ENCODE results near the gene RANBP1.

RANBP1 gene

DNA sequence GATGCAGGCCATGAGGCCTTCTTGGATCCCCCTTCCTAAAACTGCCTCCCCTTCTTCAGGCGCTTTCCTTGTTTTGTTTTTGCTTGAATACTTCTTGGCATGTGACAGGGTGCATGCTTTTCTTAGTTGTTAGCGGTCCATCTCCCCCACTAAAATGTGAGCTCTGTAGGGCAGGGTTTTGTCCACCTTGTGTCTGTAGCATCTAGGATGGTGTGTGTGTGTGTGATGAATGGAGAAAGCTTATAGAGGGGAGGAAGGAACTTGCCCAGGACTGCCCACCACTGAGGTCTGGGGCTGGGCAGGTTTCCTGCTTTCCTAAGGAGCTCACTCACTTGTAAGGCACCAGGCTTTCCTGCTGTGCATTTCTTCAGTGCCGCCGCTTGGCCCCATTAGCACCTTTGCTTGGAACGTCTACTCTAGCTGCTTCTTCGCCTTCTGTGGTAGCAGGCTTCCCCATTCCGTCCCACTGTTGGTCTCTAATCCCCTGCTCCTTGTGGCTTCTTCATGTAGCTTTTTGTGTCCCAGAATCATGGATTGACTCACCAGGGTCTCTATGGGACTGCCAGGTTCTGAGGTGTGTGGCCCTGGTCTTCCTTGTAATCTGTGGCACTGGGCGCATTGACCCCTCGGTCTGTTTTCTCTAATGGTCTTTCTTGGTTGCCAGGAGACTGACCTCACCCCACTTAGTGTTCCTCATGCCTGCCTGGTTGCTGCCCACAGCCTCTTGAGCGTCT is 32.6 kb upstream of the RANBP1 start:
- no peak for TF ChIP-seq ZBTB7A (IDR thresholded peaks at IDR 0.05; ENCODE audit: low read depth)
- TF ChIP-seq TAF1 (IDR thresholded peaks at IDR 0.05; ENCODE audit: low read depth): no peak
- TF ChIP-seq TCF12 (IDR thresholded peaks at IDR 0.05; ENCODE audit: low read depth): no peak
- TF ChIP-seq CREB1 (IDR thresholded peaks at IDR 0.05; ENCODE audit: low read depth): no peak

DNA sequence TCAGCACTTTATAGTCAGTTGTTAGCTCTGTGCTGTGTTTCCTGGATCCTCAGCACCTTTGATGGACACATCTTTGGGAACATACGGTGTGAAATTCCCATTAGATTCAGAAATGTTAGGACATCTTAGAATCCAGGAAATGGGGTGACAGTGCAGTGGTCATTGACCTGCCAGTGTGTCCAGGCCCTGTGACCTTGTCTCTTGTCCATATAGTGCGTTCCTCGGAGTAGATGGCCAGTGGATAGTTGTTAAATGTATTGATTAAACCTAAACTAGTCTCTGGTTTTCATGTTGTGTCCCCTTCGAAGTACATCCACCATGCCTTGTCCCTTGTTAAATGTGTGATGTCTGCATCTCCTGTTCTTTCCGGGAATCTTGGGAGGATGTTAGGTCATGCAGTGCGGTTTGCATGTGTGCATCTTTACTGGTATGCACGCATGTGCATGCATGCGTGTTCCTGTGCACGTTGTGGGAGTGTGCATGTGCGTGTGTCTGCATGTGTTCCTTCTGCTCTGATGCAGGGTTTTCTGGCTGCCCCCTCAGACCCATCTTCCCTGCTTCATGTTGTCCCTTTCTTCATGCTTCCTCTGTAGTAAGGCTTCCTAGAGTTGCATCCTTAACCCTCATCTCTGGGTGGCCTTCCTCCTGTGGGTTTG is 31.9 kb upstream of the RANBP1 start:
- TF ChIP-seq EGR1 (IDR thresholded peaks at IDR 0.05): no peak
- TF ChIP-seq TAF1 (IDR thresholded peaks at IDR 0.05; ENCODE audit: low read depth): no peak
- TF ChIP-seq, protein P1, sequence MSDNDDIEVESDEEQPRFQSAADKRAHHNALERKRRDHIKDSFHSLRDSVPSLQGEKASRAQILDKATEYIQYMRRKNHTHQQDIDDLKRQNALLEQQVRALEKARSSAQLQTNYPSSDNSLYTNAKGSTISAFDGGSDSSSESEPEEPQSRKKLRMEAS (IDR thresholded peaks at IDR 0.05): no peak
- no peak for TF ChIP-seq NFIC (IDR thresholded peaks at IDR 0.05)
- TF ChIP-seq, protein P2, sequence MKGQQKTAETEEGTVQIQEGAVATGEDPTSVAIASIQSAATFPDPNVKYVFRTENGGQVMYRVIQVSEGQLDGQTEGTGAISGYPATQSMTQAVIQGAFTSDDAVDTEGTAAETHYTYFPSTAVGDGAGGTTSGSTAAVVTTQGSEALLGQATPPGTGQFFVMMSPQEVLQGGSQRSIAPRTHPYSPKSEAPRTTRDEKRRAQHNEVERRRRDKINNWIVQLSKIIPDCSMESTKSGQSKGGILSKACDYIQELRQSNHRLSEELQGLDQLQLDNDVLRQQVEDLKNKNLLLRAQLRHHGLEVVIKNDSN (IDR thresholded peaks at IDR 0.05): no peak
- no peak for TF ChIP-seq TCF12 (IDR thresholded peaks at IDR 0.05; ENCODE audit: low read depth)
- TF ChIP-seq CEBPB (IDR thresholded peaks at IDR 0.05): no peak
- TF ChIP-seq, protein P3, sequence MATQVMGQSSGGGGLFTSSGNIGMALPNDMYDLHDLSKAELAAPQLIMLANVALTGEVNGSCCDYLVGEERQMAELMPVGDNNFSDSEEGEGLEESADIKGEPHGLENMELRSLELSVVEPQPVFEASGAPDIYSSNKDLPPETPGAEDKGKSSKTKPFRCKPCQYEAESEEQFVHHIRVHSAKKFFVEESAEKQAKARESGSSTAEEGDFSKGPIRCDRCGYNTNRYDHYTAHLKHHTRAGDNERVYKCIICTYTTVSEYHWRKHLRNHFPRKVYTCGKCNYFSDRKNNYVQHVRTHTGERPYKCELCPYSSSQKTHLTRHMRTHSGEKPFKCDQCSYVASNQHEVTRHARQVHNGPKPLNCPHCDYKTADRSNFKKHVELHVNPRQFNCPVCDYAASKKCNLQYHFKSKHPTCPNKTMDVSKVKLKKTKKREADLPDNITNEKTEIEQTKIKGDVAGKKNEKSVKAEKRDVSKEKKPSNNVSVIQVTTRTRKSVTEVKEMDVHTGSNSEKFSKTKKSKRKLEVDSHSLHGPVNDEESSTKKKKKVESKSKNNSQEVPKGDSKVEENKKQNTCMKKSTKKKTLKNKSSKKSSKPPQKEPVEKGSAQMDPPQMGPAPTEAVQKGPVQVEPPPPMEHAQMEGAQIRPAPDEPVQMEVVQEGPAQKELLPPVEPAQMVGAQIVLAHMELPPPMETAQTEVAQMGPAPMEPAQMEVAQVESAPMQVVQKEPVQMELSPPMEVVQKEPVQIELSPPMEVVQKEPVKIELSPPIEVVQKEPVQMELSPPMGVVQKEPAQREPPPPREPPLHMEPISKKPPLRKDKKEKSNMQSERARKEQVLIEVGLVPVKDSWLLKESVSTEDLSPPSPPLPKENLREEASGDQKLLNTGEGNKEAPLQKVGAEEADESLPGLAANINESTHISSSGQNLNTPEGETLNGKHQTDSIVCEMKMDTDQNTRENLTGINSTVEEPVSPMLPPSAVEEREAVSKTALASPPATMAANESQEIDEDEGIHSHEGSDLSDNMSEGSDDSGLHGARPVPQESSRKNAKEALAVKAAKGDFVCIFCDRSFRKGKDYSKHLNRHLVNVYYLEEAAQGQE (IDR thresholded peaks at IDR 0.05; ENCODE audit: low read depth): no peak
- no peak for TF ChIP-seq EP300 (IDR thresholded peaks at IDR 0.05; ENCODE audit: borderline replicate concordance)
- no peak for TF ChIP-seq FOXM1 (IDR thresholded peaks at IDR 0.05; ENCODE audit: borderline replicate concordance, low read depth)
- TF ChIP-seq CREB1 (IDR thresholded peaks at IDR 0.05; ENCODE audit: low read depth): no peak
- TF ChIP-seq RAD21 (IDR thresholded peaks at IDR 0.05; ENCODE audit: low read depth): no peak
- TF ChIP-seq ZBTB7A (IDR thresholded peaks at IDR 0.05; ENCODE audit: low read depth): no peak
- no peak for TF ChIP-seq YY1 (IDR thresholded peaks at IDR 0.05; ENCODE audit: low read depth)
- TF ChIP-seq TEAD4 (IDR thresholded peaks at IDR 0.05): no peak

DNA sequence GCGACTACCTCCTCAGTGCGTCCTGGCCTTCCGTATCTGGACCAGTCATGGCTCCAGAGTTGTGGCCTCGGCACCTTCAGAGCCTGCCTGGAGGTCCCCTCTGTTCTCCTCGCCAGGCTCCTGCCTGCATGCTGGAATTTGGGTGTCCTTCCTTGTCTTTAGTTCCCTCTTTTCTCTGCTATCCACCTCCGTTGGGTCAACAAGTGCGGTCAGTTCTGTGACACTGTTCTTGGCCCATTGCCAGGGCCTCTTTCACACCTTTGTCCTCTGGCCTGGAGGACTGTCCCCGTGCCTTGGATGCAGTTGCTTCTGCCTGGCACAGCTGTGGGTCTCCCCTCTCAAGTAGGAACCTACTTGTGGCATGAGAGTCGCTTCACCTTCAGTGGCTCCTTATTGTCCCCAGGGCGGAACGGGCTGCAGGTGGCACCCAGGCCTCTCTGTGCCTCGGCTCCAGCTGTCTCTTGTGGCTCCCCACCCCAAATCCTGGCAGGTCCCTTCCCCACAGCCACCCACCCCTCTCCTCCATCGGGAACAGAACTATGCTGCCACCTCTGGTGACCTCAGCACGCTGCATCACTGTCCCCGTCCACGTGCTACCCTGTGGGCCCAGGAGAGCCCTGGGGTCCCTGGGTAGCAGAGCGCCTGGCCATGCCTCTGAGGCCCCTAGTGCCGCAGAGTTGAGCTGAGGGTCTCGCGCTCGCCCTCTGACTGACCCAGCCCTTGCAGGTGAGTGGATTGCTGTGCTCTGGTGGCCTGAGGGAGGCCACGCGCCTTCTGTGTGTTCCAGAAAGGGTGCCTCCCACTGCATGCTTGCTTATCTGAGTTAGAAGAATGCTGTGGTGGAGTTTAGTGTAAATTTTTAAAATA is 31.1 kb upstream of the RANBP1 start:
- TF ChIP-seq EP300 (IDR thresholded peaks at IDR 0.05; ENCODE audit: borderline replicate concordance) (no peak), RAD21 (IDR thresholded peaks at IDR 0.05; ENCODE audit: low read depth) (peak; percentile 27; the same call in 1 of the 2 replicates), NFIC (IDR thresholded peaks at IDR 0.05) (peak; percentile 50)

DNA sequence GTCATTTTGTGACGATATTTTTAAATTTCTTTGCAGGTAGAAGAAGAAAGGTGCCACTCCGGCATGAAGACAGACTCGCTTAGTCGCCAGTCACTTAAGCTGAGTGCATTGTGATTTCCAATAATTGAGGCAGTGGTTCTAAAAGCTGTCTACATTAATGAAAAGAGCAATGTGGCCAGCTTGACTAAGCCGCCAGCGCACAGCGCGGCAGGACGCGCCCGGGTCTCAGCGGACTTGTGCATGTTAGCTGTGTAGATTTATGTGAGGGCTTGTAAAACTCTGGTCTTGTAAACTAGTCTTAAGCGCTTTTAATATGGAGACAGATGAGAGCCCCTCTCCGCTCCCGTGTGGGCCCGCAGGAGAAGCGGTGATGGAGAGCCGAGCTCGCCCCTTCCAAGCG is 30.3 kb upstream of the RANBP1 start:
- TF ChIP-seq, protein P2 (IDR thresholded peaks at IDR 0.05): no peak
- TF ChIP-seq, protein P3 (IDR thresholded peaks at IDR 0.05; ENCODE audit: low read depth): no peak
- TF ChIP-seq ZBTB7A (IDR thresholded peaks at IDR 0.05; ENCODE audit: low read depth) (no peak), EGR1 (IDR thresholded peaks at IDR 0.05) (no peak), CEBPB (IDR thresholded peaks at IDR 0.05) (no peak), FOXM1 (IDR thresholded peaks at IDR 0.05; ENCODE audit: borderline replicate concordance, low read depth) (no peak), CREB1 (IDR thresholded peaks at IDR 0.05; ENCODE audit: low read depth) (no peak), TEAD4 (IDR thresholded peaks at IDR 0.05) (no peak), YY1 (IDR thresholded peaks at IDR 0.05; ENCODE audit: low read depth) (no peak), EP300 (IDR thresholded peaks at IDR 0.05; ENCODE audit: borderline replicate concordance) (no peak), TCF12 (IDR thresholded peaks at IDR 0.05; ENCODE audit: low read depth) (no peak)
- TF ChIP-seq, protein P1 (IDR thresholded peaks at IDR 0.05): no peak

DNA sequence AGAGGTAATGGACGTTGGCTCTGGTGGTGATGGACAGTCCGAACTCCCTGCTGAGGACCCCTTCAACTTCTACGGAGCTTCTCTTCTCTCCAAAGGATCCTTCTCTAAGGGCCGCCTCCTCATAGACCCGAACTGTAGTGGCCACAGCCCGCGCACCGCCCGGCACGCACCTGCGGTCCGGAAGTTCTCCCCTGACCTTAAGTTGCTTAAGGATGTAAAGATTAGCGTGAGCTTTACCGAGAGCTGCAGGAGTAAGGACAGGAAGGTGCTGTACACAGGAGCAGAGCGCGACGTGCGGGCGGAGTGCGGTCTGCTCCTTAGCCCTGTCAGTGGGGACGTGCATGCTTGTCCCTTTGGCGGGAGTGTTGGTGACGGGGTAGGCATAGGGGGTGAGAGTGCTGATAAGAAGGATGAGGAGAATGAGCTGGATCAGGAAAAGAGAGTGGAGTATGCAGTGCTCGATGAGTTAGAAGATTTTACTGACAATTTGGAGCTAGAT is 29.8 kb upstream of the RANBP1 start:
- TF ChIP-seq RAD21 (IDR thresholded peaks at IDR 0.05; ENCODE audit: low read depth): no peak
- TF ChIP-seq CREB1 (IDR thresholded peaks at IDR 0.05; ENCODE audit: low read depth): no peak
- TF ChIP-seq, protein P3 (IDR thresholded peaks at IDR 0.05; ENCODE audit: low read depth): no peak
- no peak for TF ChIP-seq NFIC (IDR thresholded peaks at IDR 0.05)
- no peak for TF ChIP-seq TEAD4 (IDR thresholded peaks at IDR 0.05)
- no peak for TF ChIP-seq ZBTB7A (IDR thresholded peaks at IDR 0.05; ENCODE audit: low read depth)
- no peak for TF ChIP-seq FOXM1 (IDR thresholded peaks at IDR 0.05; ENCODE audit: borderline replicate concordance, low read depth)
- no peak for TF ChIP-seq TAF1 (IDR thresholded peaks at IDR 0.05; ENCODE audit: low read depth)
- no peak for TF ChIP-seq YY1 (IDR thresholded peaks at IDR 0.05; ENCODE audit: low read depth)
- TF ChIP-seq, protein P2 (IDR thresholded peaks at IDR 0.05): no peak
- TF ChIP-seq EP300 (IDR thresholded peaks at IDR 0.05; ENCODE audit: borderline replicate concordance): no peak
- no peak for TF ChIP-seq EGR1 (IDR thresholded peaks at IDR 0.05)
- TF ChIP-seq TCF12 (IDR thresholded peaks at IDR 0.05; ENCODE audit: low read depth): no peak
- no peak for TF ChIP-seq CEBPB (IDR thresholded peaks at IDR 0.05)
- TF ChIP-seq, protein P1 (IDR thresholded peaks at IDR 0.05): no peak
